Right atrium auricular region (tissue), 2 donors: Measurements from ENCODE around the gene FBXO44. TPM values are rescaled to one million over a fixed set of nuclear protein-coding genes. Genes with fewer than 3 reads are reported as not detected.

ENCODE experiments used
- DNase-seq: peaks from one replicate; pipeline ENCODE4 v3.0.0-alpha.2; 2019; ENCODE audit warnings: low spot score
- H3K27ac ChIP-seq, 2 donors: fragments of 200-600 bp; sonication (generic); 1 replicate in 1 of 2; 2 replicates in 1 of 2; pipeline ENCODE4 v1.5.1; 2016 to 2019
- H3K27me3 ChIP-seq, 2 donors: fragments of 200-600 bp; sonication (generic); one replicate each; pipeline versions ENCODE4 v1.5.1 to v1.6.0; 2017 to 2019
- H3K36me3 ChIP-seq: fragments of 200-600 bp; sonication (generic); one replicate; pipeline ENCODE4 v1.5.1; 2016
- H3K4me1 ChIP-seq, 2 donors: fragments of 200-600 bp; sonication (generic); one replicate each; pipeline versions ENCODE4 v1.5.1 to v1.6.0; 2017 to 2019
- H3K4me3 ChIP-seq, 2 donors: fragments of 200-600 bp; sonication (generic); 1 replicate in 1 of 2; 2 replicates in 1 of 2; pipeline ENCODE4 v1.5.1; 2017 to 2019; ENCODE audit warnings: mild to moderate bottlenecking in 1 of 2, moderate library complexity in 1 of 2
- H3K9me3 ChIP-seq, 2 donors: fragments of 200-600 bp; sonication (generic); one replicate each; pipeline ENCODE4 v1.5.1; 2019
- CTCF ChIP-seq, 2 donors: fragments of 200-600 bp; sonication (generic); IDR thresholded peaks; one replicate each; pipeline ENCODE4 v1.5.1; 2019; ENCODE audit warnings: antibody characterized with exemption in 2 of 2
- total RNA-seq, 2 donors: library from RNA; depleted of rRNA; stranded (reverse); fragments of >200 nt; gene quantifications; one replicate each; pipeline ENCODE4 v1.1.0, GENCODE V29; 2016

The FBXO44 gene
- total RNA-seq, 2 donors from 2014 or later: 15.5 to 20.5 TPM

DNA sequence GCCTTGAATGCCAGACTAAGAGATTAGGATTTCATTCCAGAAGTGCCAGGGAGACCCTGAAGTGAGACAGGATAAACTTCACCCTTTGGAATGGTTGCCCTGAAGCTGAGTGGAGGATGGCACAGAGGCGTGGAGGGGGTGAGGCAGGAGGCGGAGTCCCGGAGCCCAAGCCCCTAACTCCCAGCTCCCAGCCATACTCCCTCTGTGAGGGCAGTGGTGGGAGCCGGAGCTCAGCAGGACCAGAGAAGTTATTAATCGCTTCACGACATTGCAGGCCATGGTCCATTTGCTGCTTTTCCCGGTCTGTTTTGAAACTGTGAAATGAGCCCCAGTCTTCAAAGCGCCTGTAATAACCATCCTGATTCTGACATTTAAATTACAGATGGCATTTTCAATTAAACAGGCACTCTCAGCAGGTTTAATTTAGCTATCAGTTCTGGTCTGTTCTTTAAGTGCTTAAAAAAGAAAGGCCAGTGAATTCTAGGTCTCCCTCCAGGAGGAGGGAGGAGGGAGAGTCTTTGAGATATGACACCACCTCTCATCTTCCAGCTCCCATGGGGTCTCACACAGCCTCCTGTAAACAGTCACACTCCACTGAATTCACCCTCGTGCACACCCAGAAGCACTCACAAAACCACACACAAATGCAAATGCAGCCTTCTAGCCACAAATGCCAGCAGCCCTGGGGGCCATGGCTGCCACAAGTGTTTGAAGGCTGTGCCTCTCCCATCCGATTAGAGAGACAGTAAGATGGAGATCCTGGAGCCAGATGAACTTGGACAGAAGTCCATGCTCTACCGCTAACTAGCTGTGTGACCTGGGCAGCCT is 20.1 kb upstream of the FBXO44 start:
- no peak for DNase-seq
- no peak for TF ChIP-seq CTCF (IDR thresholded peaks at IDR 0.05)
- Histone ChIP-seq H3K27me3 (no peaks in the 10 kb centered on the region), H3K9me3 (no peaks in the 10 kb centered on the region), H3K4me1 (no peaks in the 10 kb centered on the region), H3K36me3 (no peaks in the 10 kb centered on the region), H3K4me3 (no peak overlapping the region), H3K27ac (no peak overlapping the region)

GRCh38 chr1:11638121-11638520 is 16.6 kb upstream of the FBXO44 start:
- DNase-seq: no peak
- Histone ChIP-seq H3K27me3 (no peaks in the 10 kb centered on the region), H3K36me3 (no peaks in the 10 kb centered on the region), H3K4me3 (no peak overlapping the region), H3K9me3 (no peaks in the 10 kb centered on the region), H3K4me1 (no peaks in the 10 kb centered on the region), H3K27ac (no peak overlapping the region)
- TF ChIP-seq CTCF (IDR thresholded peaks at IDR 0.05): no peak

GRCh38 chr1:11639372-11639771 is 15.3 kb upstream of the FBXO44 start:
- no peaks in the 10 kb centered on the region for H3K36me3 ChIP-seq
- no peak overlapping the region for H3K4me3 ChIP-seq
- no peak overlapping the region for H3K27ac ChIP-seq
- DNase-seq: no peak
- no peaks in the 10 kb centered on the region for H3K9me3 ChIP-seq
- TF ChIP-seq CTCF (IDR thresholded peaks at IDR 0.05): no peak
- H3K4me1 ChIP-seq: no peaks in the 10 kb centered on the region
- H3K27me3 ChIP-seq: no peaks in the 10 kb centered on the region

DNA sequence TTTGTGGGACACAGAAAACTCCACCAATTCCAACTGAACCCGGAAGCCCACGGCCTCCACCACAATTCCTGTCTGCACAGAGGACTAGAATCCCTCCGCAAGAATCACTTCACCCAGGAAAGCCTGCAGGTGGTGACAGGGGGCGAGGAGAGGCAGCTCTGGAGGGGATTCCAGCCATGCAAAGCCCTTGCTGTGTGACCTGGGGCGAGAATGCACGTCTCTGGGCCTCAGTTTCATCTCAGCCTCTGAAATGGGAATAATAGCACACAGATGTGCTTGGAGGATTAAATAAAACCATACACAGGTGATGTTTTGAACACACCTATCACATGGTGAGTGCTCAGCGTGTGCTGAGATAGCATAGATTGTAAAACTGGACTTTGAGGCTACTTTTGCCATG is 14.6 kb upstream of the FBXO44 start:
- no peaks in the 10 kb centered on the region for H3K4me1 ChIP-seq
- TF ChIP-seq CTCF (IDR thresholded peaks at IDR 0.05): no peak
- no peaks in the 10 kb centered on the region for H3K27me3 ChIP-seq
- H3K9me3 ChIP-seq: no peaks in the 10 kb centered on the region
- H3K4me3 ChIP-seq: no peak overlapping the region
- H3K27ac ChIP-seq: no peak overlapping the region
- H3K36me3 ChIP-seq: no peaks in the 10 kb centered on the region
- no peak for DNase-seq

- TF ChIP-seq CTCF (IDR thresholded peaks at IDR 0.05): no peak
- no peaks in the 10 kb centered on the region for H3K27me3 ChIP-seq
- DNase-seq: no peak
- no peaks in the 10 kb centered on the region for H3K4me1 ChIP-seq
- H3K9me3 ChIP-seq: no peaks in the 10 kb centered on the region
- H3K27ac ChIP-seq: no peak overlapping the region
- H3K4me3 ChIP-seq: no peak overlapping the region
- no peaks in the 10 kb centered on the region for H3K36me3 ChIP-seq
Measured at GRCh38 chr1:11640944-11641343, 13.7 kb upstream of the FBXO44 start.
